DND-41 (cell line): Measurements from ENCODE around the gene SLC9A7.

Experiments
- ATAC-seq: fragments of 200-7000 bp; cut with Tn5 transposase; 3 replicates; pipeline ENCODE4 v1.9.1; 2021; ENCODE audit warnings: low read depth; ENCODE audit not compliant: insufficient read depth
- DNase-seq: peaks from one replicate; pipeline ENCODE4 v3.0.0-alpha.2; 2020
- H2AFZ ChIP-seq: 2 replicates; pipeline ENCODE4 v1.6.0; 2012; ENCODE audit warnings: low read depth, low read length
- H3K27ac ChIP-seq: 2 replicates; pipeline ENCODE4 v1.5.1; 2012; ENCODE audit warnings: low read length, inconsistent platforms
- H3K27me3 ChIP-seq: fragments of 200-600 bp; sonication (generic); 2 replicates; pipeline ENCODE4 v1.6.0; 2012; ENCODE audit warnings: low read length, mild to moderate bottlenecking, inconsistent platforms; ENCODE audit not compliant: insufficient read depth, poor library complexity
- H3K36me3 ChIP-seq: 2 replicates; pipeline ENCODE4 v1.5.1; 2012; ENCODE audit warnings: low read length, inconsistent platforms; ENCODE audit not compliant: insufficient read depth
- H3K4me1 ChIP-seq: 2 replicates; pipeline ENCODE4 v1.5.1; 2012; ENCODE audit warnings: mild to moderate bottlenecking, low read length; ENCODE audit not compliant: insufficient read depth
- H3K4me2 ChIP-seq: 2 replicates; pipeline ENCODE4 v1.6.0; 2012; ENCODE audit warnings: mild to moderate bottlenecking, moderate library complexity, low read length, inconsistent platforms; ENCODE audit not compliant: insufficient read depth
- H3K4me3 ChIP-seq, 2 experiments: fragments of 200-600 bp in 1 of 2; shearing (Covaris generic) in 1 of 2; 2 replicates each; pipeline ENCODE4 v1.5.1; 2012 to 2016; ENCODE audit warnings: inconsistent platforms in 2 of 2, low read length in 2 of 2, mild to moderate bottlenecking in 2 of 2, low read depth in 1 of 2, moderate library complexity in 1 of 2
- H3K79me2 ChIP-seq: 2 replicates; pipeline ENCODE4 v1.6.0; 2012; ENCODE audit warnings: low read length, inconsistent platforms; ENCODE audit not compliant: insufficient read depth
- H3K9ac ChIP-seq: 2 replicates; pipeline ENCODE4 v1.6.0; 2012; ENCODE audit warnings: low read depth, mild to moderate bottlenecking, inconsistent platforms, low read length, moderate library complexity
- H3K9me3 ChIP-seq: 2 replicates; pipeline ENCODE4 v1.5.1; 2012; ENCODE audit warnings: low read length, moderate library complexity, mild to moderate bottlenecking, inconsistent platforms; ENCODE audit not compliant: insufficient read depth, severe bottlenecking
- H4K20me1 ChIP-seq: 2 replicates; pipeline ENCODE4 v1.6.0; 2012; ENCODE audit warnings: low read length; ENCODE audit not compliant: insufficient read depth
- EZH2 ChIP-seq: IDR thresholded peaks from 3 replicates; pipeline ENCODE4 v1.6.1; 2012; ENCODE audit warnings: borderline replicate concordance, low read depth, mild to moderate bottlenecking, moderate library complexity, low read length, inconsistent platforms; ENCODE audit not compliant: severe bottlenecking
- TF ChIP-seq, protein P1 (sequence below): IDR thresholded peaks from 2 replicates; pipeline ENCODE4 v1.5.1; 2012; ENCODE audit warnings: borderline replicate concordance, low read length, moderate library complexity, mild to moderate bottlenecking; ENCODE audit not compliant: poor library complexity, severe bottlenecking; ENCODE audit errors: extremely low read depth

SLC9A7 gene

DNA sequence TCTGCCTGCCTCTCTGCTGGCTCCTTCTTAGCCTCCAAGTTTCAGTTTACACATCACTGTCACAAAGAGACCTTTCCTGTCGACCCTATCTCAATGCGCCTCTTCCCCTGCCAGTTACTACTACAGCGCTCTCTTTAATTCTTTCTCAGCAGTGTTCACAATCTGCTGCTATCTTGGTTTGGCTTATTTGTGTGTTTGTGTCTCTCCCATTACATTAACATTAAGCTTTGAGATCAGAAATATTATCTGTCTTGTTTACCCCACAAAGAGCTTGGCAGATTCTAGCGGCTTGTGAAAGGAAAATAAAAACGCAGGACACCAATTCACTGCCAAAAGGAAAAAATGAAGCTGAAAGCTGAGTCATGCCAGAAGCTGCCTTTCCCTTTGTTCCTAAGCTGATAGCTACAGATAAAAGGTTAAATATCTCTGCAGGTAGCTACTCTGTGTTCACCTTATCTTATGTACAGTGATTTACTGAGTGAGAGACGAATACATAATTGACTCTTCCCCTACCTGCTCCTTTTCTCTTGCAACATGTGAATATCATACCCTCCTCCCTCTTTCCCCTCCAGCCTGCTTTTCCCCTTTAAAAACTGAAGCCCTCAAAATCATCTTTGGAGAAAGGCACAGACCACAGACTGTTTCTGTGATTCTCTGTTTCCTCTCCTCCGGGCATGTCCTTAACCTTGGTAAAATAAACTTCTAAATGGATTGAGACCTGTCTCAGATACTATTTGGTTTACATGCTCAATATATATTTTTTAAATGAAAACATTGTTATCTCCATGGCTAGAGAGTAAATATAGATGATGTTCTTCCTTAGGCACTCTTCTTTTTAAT lies 19.3 kb upstream of the SLC9A7 start:
- no peak for DNase-seq
- Histone ChIP-seq H3K4me2 (no peak overlapping the region), H3K36me3 (no peaks in the 10 kb centered on the region), H4K20me1 (no peaks in the 10 kb centered on the region), H3K9me3 (no peaks in the 10 kb centered on the region), H3K27ac (no peak overlapping the region), H3K9ac (no peak overlapping the region), H3K4me3 (no peak overlapping the region), H3K79me2 (no peaks in the 10 kb centered on the region), H3K4me1 (no peaks in the 10 kb centered on the region), H2AFZ (no peak overlapping the region), H3K27me3 (no peaks in the 10 kb centered on the region)
- ATAC-seq, result no peak
- no peak for TF ChIP-seq EZH2
- TF ChIP-seq, protein P1, sequence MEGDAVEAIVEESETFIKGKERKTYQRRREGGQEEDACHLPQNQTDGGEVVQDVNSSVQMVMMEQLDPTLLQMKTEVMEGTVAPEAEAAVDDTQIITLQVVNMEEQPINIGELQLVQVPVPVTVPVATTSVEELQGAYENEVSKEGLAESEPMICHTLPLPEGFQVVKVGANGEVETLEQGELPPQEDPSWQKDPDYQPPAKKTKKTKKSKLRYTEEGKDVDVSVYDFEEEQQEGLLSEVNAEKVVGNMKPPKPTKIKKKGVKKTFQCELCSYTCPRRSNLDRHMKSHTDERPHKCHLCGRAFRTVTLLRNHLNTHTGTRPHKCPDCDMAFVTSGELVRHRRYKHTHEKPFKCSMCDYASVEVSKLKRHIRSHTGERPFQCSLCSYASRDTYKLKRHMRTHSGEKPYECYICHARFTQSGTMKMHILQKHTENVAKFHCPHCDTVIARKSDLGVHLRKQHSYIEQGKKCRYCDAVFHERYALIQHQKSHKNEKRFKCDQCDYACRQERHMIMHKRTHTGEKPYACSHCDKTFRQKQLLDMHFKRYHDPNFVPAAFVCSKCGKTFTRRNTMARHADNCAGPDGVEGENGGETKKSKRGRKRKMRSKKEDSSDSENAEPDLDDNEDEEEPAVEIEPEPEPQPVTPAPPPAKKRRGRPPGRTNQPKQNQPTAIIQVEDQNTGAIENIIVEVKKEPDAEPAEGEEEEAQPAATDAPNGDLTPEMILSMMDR, result no peak

DNA sequence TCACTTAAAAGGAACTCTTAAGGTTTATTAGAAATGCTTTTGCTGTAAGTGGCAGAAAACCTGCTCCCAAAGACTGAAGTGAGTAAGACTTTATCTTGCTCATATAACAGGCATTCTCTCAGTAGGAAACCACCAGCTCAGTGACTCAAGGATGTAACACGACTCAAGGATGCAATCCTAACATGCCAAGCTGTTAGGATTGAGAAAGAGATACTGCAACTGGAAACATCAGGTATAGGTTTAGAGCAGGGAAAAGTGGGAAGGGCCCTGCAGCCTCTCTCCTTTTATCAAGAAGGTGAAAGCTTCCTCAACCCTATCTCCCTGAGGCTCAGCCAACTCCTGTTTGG lies 11.9 kb upstream of the SLC9A7 start:
- H3K4me3 ChIP-seq, result no peak overlapping the region
- TF ChIP-seq, protein P1, result no peak
- no peak for TF ChIP-seq EZH2
- H3K79me2 ChIP-seq, result no peaks in the 10 kb centered on the region
- no peaks in the 10 kb centered on the region for H3K9me3 ChIP-seq
- ATAC-seq (no peak), DNase-seq (no peak)
- no peak overlapping the region for H3K27ac ChIP-seq
- no peaks in the 10 kb centered on the region for H3K27me3 ChIP-seq
- H3K4me2 ChIP-seq, result no peak overlapping the region
- H3K9ac ChIP-seq, result no peak overlapping the region
- H2AFZ ChIP-seq, result no peak overlapping the region
- no peaks in the 10 kb centered on the region for H3K36me3 ChIP-seq
- H4K20me1 ChIP-seq, result no peaks in the 10 kb centered on the region
- no peaks in the 10 kb centered on the region for H3K4me1 ChIP-seq

DNA sequence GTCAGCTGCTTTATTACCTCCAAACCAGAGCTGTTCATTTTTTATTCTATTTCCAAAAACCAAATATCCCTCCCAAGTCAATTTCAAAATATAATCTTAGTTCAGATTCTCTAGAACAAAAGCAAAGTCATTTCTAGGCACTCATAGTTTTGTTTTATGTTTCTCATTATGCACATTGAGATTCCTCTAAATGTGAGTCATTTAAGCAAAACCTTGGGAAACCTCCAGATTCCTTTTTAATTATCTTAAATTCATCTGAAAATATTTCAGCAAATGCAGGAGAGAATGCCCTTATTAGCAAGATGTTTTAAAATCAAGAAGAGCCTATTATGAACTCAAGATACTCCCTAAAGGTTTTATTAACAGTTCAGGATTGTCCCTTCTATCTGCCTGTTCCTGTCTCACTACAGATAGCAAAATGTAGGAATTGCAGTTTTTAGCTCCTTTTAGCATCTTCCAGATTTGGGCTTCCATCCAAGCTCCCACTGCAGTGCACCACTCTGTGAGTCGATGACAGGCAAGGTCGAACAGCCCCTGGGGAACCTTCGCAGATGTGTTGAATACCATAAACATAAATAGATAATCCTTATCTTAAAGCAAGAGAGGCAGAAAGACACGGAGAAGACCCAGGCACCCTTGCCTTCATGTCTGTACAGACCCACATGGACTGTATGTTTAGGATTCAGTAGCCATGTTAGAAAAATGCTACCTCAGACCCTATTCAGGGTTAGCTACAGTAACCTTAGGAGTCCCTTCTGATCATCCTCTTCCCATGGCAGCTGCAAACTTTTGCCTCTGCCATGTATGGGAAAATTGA lies 11.3 kb upstream of the SLC9A7 start:
- Histone ChIP-seq H3K4me1 (no peaks in the 10 kb centered on the region), H2AFZ (no peak overlapping the region), H3K27me3 (no peaks in the 10 kb centered on the region), H4K20me1 (no peaks in the 10 kb centered on the region), H3K4me2 (no peak overlapping the region), H3K36me3 (no peaks in the 10 kb centered on the region), H3K9me3 (no peaks in the 10 kb centered on the region), H3K9ac (no peak overlapping the region), H3K79me2 (no peaks in the 10 kb centered on the region), H3K27ac (no peak overlapping the region), H3K4me3 (no peak overlapping the region)
- TF ChIP-seq, protein P1, result no peak
- TF ChIP-seq EZH2, result no peak
- ATAC-seq, result no peak
- no peak for DNase-seq
